ENCODE data around the gene DTNB.

DNA sequence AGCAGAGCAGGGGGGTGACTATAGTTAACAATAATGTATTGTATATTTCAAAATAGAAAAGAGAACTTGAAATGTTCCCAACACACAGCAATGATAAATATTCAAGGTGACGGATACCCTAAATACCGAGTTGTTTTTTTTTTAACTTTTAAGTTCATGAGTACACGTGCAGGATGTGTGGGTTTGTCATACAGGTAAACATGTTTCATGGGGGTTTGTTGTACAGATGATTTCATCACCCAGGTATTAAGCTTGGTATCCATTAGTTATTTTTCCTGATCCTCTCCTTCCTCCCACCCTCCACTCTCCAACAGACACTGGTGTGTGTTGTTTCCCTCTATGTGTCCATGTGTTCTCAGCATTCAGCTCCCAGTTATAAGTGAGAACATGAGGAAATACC lies 167.2 kb downstream of the DTNB start:
- TF ChIP-seq CTCF (IDR thresholded peaks at IDR 0.05) (no peak), POLR2AphosphoS5 (IDR thresholded peaks at IDR 0.05) (no peak), EP300 (IDR thresholded peaks at IDR 0.05) (no peak)

Measured in esophagus muscularis mucosa (tissue), 4 donors.